Fibroblast of mammary gland (primary cell): ENCODE results near the gene FADS6.
"Not testable (repeated sequence)": the region's sequence is repeated elsewhere in the genome, so short reads cannot be mapped to it uniquely, and the experiment has no call there.

Experiments
- DNase-seq: peaks from one replicate; pipeline ENCODE4 v3.0.0-alpha.2; 2010; ENCODE audit warnings: low read depth
- H3K4me3 ChIP-seq: 2 replicates; pipeline ENCODE4 v1.5.1; 2011; ENCODE audit warnings: low read depth, mild to moderate bottlenecking, low read length, moderate library complexity; ENCODE audit not compliant: control insufficient read depth
- TF ChIP-seq, protein P1 (sequence below): conservative IDR thresholded peaks from 2 replicates; pipeline ENCODE4 v1.5.1; 2011; ENCODE audit warnings: low read depth, low read length, inconsistent platforms; ENCODE audit not compliant: control insufficient read depth, insufficient read depth

FADS6 gene

GRCh38 chr17:74920306-74920620, 26.8 kb upstream of the FADS6 start:
- no peak for DNase-seq
- TF ChIP-seq, protein P1, sequence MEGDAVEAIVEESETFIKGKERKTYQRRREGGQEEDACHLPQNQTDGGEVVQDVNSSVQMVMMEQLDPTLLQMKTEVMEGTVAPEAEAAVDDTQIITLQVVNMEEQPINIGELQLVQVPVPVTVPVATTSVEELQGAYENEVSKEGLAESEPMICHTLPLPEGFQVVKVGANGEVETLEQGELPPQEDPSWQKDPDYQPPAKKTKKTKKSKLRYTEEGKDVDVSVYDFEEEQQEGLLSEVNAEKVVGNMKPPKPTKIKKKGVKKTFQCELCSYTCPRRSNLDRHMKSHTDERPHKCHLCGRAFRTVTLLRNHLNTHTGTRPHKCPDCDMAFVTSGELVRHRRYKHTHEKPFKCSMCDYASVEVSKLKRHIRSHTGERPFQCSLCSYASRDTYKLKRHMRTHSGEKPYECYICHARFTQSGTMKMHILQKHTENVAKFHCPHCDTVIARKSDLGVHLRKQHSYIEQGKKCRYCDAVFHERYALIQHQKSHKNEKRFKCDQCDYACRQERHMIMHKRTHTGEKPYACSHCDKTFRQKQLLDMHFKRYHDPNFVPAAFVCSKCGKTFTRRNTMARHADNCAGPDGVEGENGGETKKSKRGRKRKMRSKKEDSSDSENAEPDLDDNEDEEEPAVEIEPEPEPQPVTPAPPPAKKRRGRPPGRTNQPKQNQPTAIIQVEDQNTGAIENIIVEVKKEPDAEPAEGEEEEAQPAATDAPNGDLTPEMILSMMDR = no peak
- no peak overlapping the region for H3K4me3 ChIP-seq

- TF ChIP-seq, protein P1 = no peak
- H3K4me3 ChIP-seq = no peak overlapping the region
- DNase-seq = peak; percentile 3
Observed at GRCh38 chr17:74919440-74920305, 26.2 kb upstream of the FADS6 start.

DNA sequence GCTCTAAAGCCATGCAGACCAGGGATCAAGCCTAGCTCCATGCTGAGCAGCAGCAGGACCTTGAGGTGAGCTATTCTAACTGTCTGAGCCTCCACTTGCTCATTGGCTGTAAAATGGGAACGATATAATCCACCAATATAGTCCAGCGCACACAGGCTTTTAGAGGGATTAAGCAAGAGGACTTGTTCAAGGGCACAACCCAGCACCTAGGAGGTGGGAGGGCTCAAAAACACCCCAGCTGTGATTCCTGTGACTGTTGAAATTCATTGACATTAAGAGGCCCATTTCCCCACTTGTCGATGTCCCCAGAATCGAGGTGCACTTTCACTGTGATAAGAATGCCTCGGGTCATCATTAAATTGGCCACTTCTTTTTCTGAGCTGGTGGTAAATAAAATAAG, 25.5 kb upstream of the FADS6 start:
- no peak overlapping the region for H3K4me3 ChIP-seq
- no peak for DNase-seq
- TF ChIP-seq, protein P1 = no peak

DNA sequence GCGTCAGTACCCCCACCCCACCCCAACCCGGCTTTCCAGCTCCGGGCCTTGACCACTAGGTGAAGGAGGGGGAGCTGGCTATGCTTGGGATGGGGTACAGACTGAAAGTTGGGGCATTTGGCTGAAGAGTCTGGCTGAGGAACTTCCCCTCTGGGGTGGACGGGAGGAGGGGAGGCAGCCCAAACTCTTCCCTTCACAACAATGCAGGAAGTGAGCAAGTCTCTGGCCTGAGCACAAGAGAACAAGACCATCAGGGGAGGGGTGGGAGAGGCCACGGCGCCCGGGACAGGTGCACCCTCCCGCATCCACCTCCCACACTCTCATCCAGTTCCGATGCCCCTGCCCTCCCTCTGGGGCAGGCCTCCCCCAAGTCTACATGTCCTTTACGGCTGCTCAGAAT, 24.0 kb upstream of the FADS6 start:
- TF ChIP-seq, protein P1 = no peak
- no peak for DNase-seq
- H3K4me3 ChIP-seq = no peak overlapping the region

DNA sequence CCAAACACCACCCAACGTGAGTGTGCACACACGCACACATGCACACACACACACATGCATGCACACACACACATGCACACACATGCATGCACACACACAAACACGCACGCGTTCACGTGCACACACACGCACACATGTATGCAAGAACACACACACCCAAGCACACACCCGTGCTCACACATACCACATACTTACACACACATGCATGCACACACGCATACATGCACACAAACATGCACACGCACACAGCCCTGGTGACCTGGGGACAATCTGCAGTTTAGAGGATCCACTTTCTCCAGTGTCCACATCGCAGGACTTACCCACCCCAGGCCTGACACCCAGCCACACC, 23.4 kb upstream of the FADS6 start:
- TF ChIP-seq, protein P1 = no peak
- H3K4me3 ChIP-seq = no peak overlapping the region
- DNase-seq = no peak

GRCh38 chr17:74916136-74916850, 22.9 kb upstream of the FADS6 start:
- no peak for DNase-seq
- no peak overlapping the region for H3K4me3 ChIP-seq
- TF ChIP-seq, protein P1 = no peak

DNA sequence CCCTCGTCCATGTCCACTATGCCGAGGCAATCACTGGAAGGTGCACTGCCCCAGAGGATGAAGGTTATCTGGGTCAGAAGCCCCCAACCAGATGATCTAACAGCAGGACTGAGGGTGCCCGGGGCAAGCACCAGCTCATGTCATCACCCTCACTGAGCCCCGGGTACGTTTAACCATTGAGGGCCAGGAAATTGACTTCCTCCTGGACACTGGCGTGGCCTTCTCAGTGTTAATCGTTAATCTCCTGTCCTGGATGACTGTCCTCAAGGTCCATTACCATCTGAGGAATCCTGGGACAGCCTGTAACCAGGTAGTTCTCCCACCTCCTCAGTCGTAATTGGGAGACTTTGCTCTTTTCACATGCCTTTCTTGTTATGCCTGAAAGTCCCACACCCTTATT, 18.0 kb upstream of the FADS6 start:
- H3K4me3 ChIP-seq, DNase-seq: not testable (repeated sequence)

DNA sequence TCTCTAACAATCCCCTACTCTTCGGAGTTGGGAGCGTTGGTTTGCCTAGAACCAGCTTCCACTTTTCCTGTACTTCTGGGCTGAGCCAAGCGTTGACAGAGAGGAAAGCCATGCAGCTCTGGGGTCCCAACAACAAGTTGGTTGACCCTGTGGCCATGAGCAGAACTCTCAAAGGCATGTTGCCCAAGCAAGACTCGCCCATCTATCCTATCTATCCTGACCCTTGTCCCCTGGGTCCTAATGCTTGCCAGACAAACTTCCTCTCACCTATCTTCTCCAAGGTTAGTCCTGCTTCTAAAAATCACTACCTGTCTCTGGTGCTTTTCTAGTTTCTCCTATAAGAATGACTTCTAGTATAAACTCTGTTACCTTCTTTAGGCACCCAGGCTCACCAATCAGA, 15.7 kb upstream of the FADS6 start:
- H3K4me3 ChIP-seq, DNase-seq: not testable (repeated sequence)
